K562 (cell line): ENCODE results near the gene DCTD. TPM values are rescaled to one million over a fixed set of nuclear protein-coding genes. Genes with fewer than 3 reads are reported as not detected.

Experiments used
- ATAC-seq: fragments of 200-7000 bp; cut with Tn5 transposase; 3 replicates; pipeline ENCODE4 v1.9.1; 2020; ENCODE audit warnings: moderate library complexity
- BruUV-seq: library from RNA; stranded (reverse); fragments of 400-500 nt; replicated peaks from 2 replicates; lab custom pipeline; 2021; lab: Mats Ljungman, UMichigan
- CTCF ChIA-PET: fragments of 300-600 bp; formaldehyde crosslinking; extraction: SDS; loops from one replicate; lab custom pipeline; 2021; ENCODE audit warnings: low intra/inter-chr PET ratio; lab: Yijun Ruan, JAX
- POLR2A ChIA-PET: fragments of 300-600, 350-650 bp; sonication (Branson Sonifier 250); formaldehyde crosslinking; extraction: SDS; loops from one replicate; lab custom pipeline; 2021; ENCODE audit warnings: antibody characterized with exemption, inconsistent platforms; lab: Yijun Ruan, JAX
- DNase-seq, 4 experiments: peaks; one replicate each; pipeline versions ENCODE4 v3.0.0 to v3.0.0-alpha.2; 2011 to 2018; ENCODE audit warnings: low spot score in 3 of 4, mixed read lengths in 3 of 4; ENCODE audit errors: extremely low read depth in 1 of 4
- FAIRE-seq: peaks from 2 replicates; lab custom pipeline; 2011; peaks lifted over from hg19 to GRCh38; lab: Jason Lieb, UNC
- H2AFZ ChIP-seq: 2 replicates; pipeline ENCODE4 v1.6.0; 2011; ENCODE audit warnings: low read depth, low read length, control low read depth, inconsistent platforms
- H3K27ac ChIP-seq: fragments of 200-600 bp; 3 replicates; pipeline ENCODE4 v1.8.0; 2011; ENCODE audit warnings: low read depth, mild to moderate bottlenecking, control low read depth, inconsistent platforms, low read length, moderate library complexity, mixed read lengths; ENCODE audit errors: extremely low read depth
- H3K27me3 ChIP-seq, 2 experiments: fragments of 300-600 bp in 1 of 2; 2 replicates in 1 of 2; 3 replicates in 1 of 2; pipeline versions ENCODE4 v1.6.0 to v1.8.0; 2011; ENCODE audit warnings: inconsistent platforms in 2 of 2, low read length in 2 of 2, mild to moderate bottlenecking in 1 of 2, mixed read lengths in 1 of 2, moderate library complexity in 1 of 2; ENCODE audit not compliant: control insufficient read depth in 2 of 2, insufficient read depth in 2 of 2
- H3K36me3 ChIP-seq: fragments of 300-600 bp; 3 replicates; pipeline ENCODE4 v1.8.0; 2011; ENCODE audit warnings: mild to moderate bottlenecking, low read length, inconsistent platforms; ENCODE audit not compliant: control insufficient read depth, insufficient read depth
- H3K4me1 ChIP-seq, 2 experiments: fragments of 200-600 bp in 1 of 2; replicated peaks in 1 of 2; 2 replicates in 1 of 2; 3 replicates in 1 of 2; pipeline versions ENCODE4 v1.5.1 to v1.8.0; 2011; ENCODE audit warnings: inconsistent platforms in 2 of 2, low read length in 2 of 2, mild to moderate bottlenecking in 1 of 2, mixed read lengths in 1 of 2, moderate library complexity in 1 of 2; ENCODE audit not compliant: control insufficient read depth in 2 of 2, insufficient read depth in 2 of 2
- H3K4me2 ChIP-seq: 2 replicates; pipeline ENCODE4 v1.6.1; 2011; ENCODE audit warnings: low read length, control low read depth, inconsistent platforms, mixed read lengths; ENCODE audit not compliant: insufficient read depth
- H3K4me3 ChIP-seq: fragments of 200-600 bp; sonication (generic), shearing (Covaris generic); 2 replicates; pipeline ENCODE4 v1.5.1; 2016; ENCODE audit warnings: control low read depth, inconsistent platforms
- H3K79me2 ChIP-seq: fragments of 200-600 bp; 3 replicates; pipeline ENCODE4 v1.8.0; 2011; ENCODE audit warnings: low read length, inconsistent platforms; ENCODE audit not compliant: control insufficient read depth, insufficient read depth
- H3K9ac ChIP-seq, 2 experiments: 2 replicates each; pipeline versions ENCODE4 v1.6.0 to v1.6.1; 2011; ENCODE audit warnings: low read depth in 2 of 2, low read length in 2 of 2, control low read depth in 1 of 2, inconsistent platforms in 1 of 2, mild to moderate bottlenecking in 1 of 2, mixed read lengths in 1 of 2; ENCODE audit not compliant: insufficient read depth in 1 of 2
- H3K9me1 ChIP-seq: one replicate; pipeline ENCODE4 v1.6.0; 2011; ENCODE audit warnings: inconsistent platforms, mild to moderate bottlenecking, low read length, moderate library complexity; ENCODE audit not compliant: control insufficient read depth, insufficient read depth
- H3K9me3 ChIP-seq: replicated peaks from 2 replicates; pipeline ENCODE4 v1.5.1; 2011; ENCODE audit warnings: low read depth, low read length, inconsistent platforms; ENCODE audit not compliant: control insufficient read depth, insufficient read depth
- H4K20me1 ChIP-seq: replicated peaks from 2 replicates; pipeline ENCODE4 v1.6.1; 2011; ENCODE audit warnings: low read length, inconsistent platforms, mixed read lengths; ENCODE audit not compliant: control insufficient read depth, insufficient read depth
- ARNT ChIP-seq, 2 experiments: fragments of 450-650 bp; IDR thresholded peaks; 2 replicates each; pipeline ENCODE4 v1.6.1; 2016; ENCODE audit warnings: mild to moderate bottlenecking in 1 of 2
- DACH1 ChIP-seq: fragments of 450-650 bp; IDR thresholded peaks from 2 replicates; pipeline ENCODE4 v1.6.1; 2018; ENCODE audit not compliant: partially characterized antibody
- GABPA ChIP-seq: fragments of 200-800 bp; sonication (Bioruptor generic); conservative IDR thresholded peaks from 2 replicates; pipeline ENCODE4 v1.6.1; 2016; ENCODE audit warnings: low read depth, missing genetic modification characterization, missing compliant biosample characterization
- HDAC3 ChIP-seq: fragments of 450-650 bp; IDR thresholded peaks from 2 replicates; pipeline ENCODE4 v1.6.1; 2018; ENCODE audit warnings: borderline replicate concordance, mild to moderate bottlenecking, moderate library complexity; ENCODE audit not compliant: partially characterized antibody
- HOXB6 ChIP-seq: fragments of 250-450 bp; sonication (Bioruptor Pico); IDR thresholded peaks from 2 replicates; pipeline ENCODE4 v1.5.1; 2022; ENCODE audit warnings: mild to moderate bottlenecking, borderline replicate concordance
- MED1 ChIP-seq: sonication (generic); formaldehyde crosslinking; IDR thresholded peaks from 2 replicates; pipeline ENCODE4 v1.8.1; 2023; ENCODE audit warnings: missing genetic modification reagents, borderline replicate concordance
- NFXL1 ChIP-seq: fragments of 450-650 bp; formaldehyde crosslinking; IDR thresholded peaks from 2 replicates; pipeline ENCODE4 v1.4.0; 2021; ENCODE audit warnings: mild to moderate bottlenecking
- NR2C2 ChIP-seq, 2 experiments: fragments of 200-800 bp in 1 of 2; sonication (Bioruptor generic) in 1 of 2; sonication (generic) in 1 of 2; formaldehyde crosslinking in 1 of 2; IDR thresholded peaks; 2 replicates each; pipeline versions ENCODE4 v1.6.1 to v1.8.0; 2016 to 2022; ENCODE audit warnings: mild to moderate bottlenecking in 1 of 2, missing compliant biosample characterization in 1 of 2, missing genetic modification characterization in 1 of 2, missing genetic modification reagents in 1 of 2
- TGIF2 ChIP-seq: sonication (generic); formaldehyde crosslinking; IDR thresholded peaks from 2 replicates; pipeline ENCODE4 v1.8.1; 2022; ENCODE audit warnings: mild to moderate bottlenecking, missing genetic modification reagents, moderate library complexity
- WGBS: fragments of 100-300 bp; shearing (Covaris generic); methylation state at CpG from one replicate; pipeline ENCODE4 v1.1.6; 2016; ENCODE audit warnings: low coverage, mixed read lengths; ENCODE audit not compliant: insufficient coverage; ENCODE audit errors: missing lambda C conversion rate; 5-methylcytosine and 5-hydroxymethylcytosine counted together
- in situ Hi-C: fragments of 300-500 bp; cut with MboI; formaldehyde crosslinking; loops from 4 replicates; pipeline ENCODE4 v1.15.0; 2018; ENCODE audit warnings: inconsistent platforms, mixed read lengths
- intact Hi-C: fragments of 100-400 bp; cut with micrococcal nuclease; formaldehyde crosslinking; loops from 2 replicates; pipeline ENCODE4 v1.14.2; 2022
- polyA plus RNA-seq, 8 experiments: library from polyadenylated mRNA; depleted of rRNA in 4 of 8; stranded (reverse) in 5 of 8; unstranded in 3 of 8; fragments of >200 nt; fragmentation: Nextera tagmentation in 2 of 8; fragmentation: Illumina TruSeq in 1 of 8; extraction: Ambion mirVana in 2 of 8; extraction: Trizol in 1 of 8; gene quantifications; 2 replicates each; pipeline versions ENCODE4 v1.2.1 to v1.2.3, GENCODE V29; 2011 to 2014; ENCODE audit warnings: inconsistent platforms in 1 of 8, missing spikeins in 1 of 8
- total RNA-seq, 7 experiments: library from RNA; depleted of rRNA in 6 of 7; stranded (reverse); fragments of >200 nt in 6 of 7; fragmentation: Illumina TruSeq in 2 of 7; extraction: Trizol in 2 of 7; gene quantifications; 2 replicates each; pipeline versions ENCODE4 v1.2.1 to v1.2.3, GENCODE V29; 2011 to 2021; ENCODE audit warnings: low replicate concordance in 1 of 7
- TF ChIP-seq, protein P1 (sequence below): IDR thresholded peaks from 2 replicates; pipeline ENCODE4 v1.6.1; 2012; ENCODE audit warnings: low read depth, low read length, improper control_type of control experiment, borderline replicate concordance
- TF ChIP-seq, protein P2 (sequence below), 3 experiments: fragments of 200-800 bp in 1 of 3; sonication (Bioruptor generic) in 1 of 3; sonication (generic) in 1 of 3; formaldehyde crosslinking in 1 of 3; IDR thresholded peaks; 2 replicates each; pipeline versions ENCODE4 v1.6.1 to v1.8.0; 2016 to 2022; ENCODE audit warnings: mild to moderate bottlenecking in 2 of 3, missing compliant biosample characterization in 2 of 3, missing genetic modification characterization in 2 of 3, missing genetic modification reagents in 1 of 3

DCTD gene
- total and polyA plus RNA-seq, 9 of the 15 experiments (the other 6 are each of a cell fraction or from before 2014, with no cell fraction given) = 38.7 to 114 (median 76.5) TPM

DNA sequence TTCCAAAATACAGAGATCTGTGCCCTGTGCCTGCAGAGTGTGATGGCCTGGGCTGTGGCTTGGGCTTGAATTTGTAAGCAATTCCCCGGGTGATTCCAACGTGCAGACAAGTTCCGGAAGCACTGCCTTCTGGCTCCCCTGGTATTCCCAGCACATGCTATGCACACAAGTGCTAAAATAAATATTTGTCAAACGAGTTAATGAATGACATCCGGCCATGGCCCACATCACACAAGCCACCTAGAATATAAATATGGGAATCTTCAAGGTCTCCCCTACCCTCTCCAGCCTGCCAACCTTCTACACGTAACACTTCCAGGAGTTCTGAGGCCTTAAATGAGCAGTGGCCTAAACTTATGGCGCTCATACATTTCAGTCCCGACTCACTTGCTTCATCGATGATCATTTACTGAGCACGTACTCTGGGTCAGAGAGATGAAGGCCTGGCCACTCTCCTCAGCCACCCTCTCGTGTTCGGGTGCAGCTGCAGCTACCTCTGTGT, 21.3 kb downstream of the DCTD start:
- no peaks in the 10 kb centered on the region for H3K79me2 ChIP-seq
- intact Hi-C loops (no loop called here), in situ Hi-C loops (no loop called here)
- H3K4me1 ChIP-seq = no peaks in the 10 kb centered on the region
- no peaks in the 10 kb centered on the region for H4K20me1 ChIP-seq
- WGBS = 91% methylated on average over 12 of the region's 12 CpGs
- no peak overlapping the region for H2AFZ ChIP-seq
- no peak for TF ChIP-seq NR2C2 (CRISPR knock-in tag; IDR thresholded peaks at IDR 0.05)
- no peak for TF ChIP-seq NR2C2 (tag; IDR thresholded peaks at IDR 0.05)
- no peak for TF ChIP-seq HDAC3
- TF ChIP-seq, all 486 proteins: peak for 0
- peaks cover 90% of the 10 kb centered on the region for H3K36me3 ChIP-seq
- H3K9me3 ChIP-seq = no peaks in the 10 kb centered on the region
- BruUV-seq = no TSS peak
- ATAC-seq (no peak), FAIRE-seq (no peak), DNase-seq (no peak)
- H3K27ac ChIP-seq = no peak overlapping the region
- no peak overlapping the region for H3K4me3 ChIP-seq
- no peak overlapping the region for H3K4me2 ChIP-seq
- no peaks in the 10 kb centered on the region for H3K9me1 ChIP-seq
- no peaks in the 10 kb centered on the region for H3K27me3 ChIP-seq
- POLR2A ChIA-PET = interaction anchor here (0.9 kb wide), 1 partner anchor 16 kb away, joined by 3 read pairs; no protein-coding TSS in a partner anchor
- CTCF ChIA-PET = no interaction called here
- H3K9ac ChIP-seq = no peak overlapping the region

- intact Hi-C loops (no loop called here), in situ Hi-C loops (no loop called here)
- no peak overlapping the region for H3K4me3 ChIP-seq
- ATAC-seq (no peak), DNase-seq (no peak), FAIRE-seq (no peak)
- H3K9me3 ChIP-seq = no peaks in the 10 kb centered on the region
- no peak overlapping the region for H2AFZ ChIP-seq
- WGBS = 94% methylated on average over 17 of the region's 18 CpGs
- no peaks in the 10 kb centered on the region for H3K79me2 ChIP-seq
- POLR2A ChIA-PET = interaction anchor here (0.6 kb wide), 2 partner anchors 638 to 1075 kb away, joined by 3 read pairs; no protein-coding TSS in a partner anchor
- no peaks in the 10 kb centered on the region for H3K27me3 ChIP-seq
- H3K36me3 ChIP-seq = peaks cover 88% of the 10 kb centered on the region
- BruUV-seq = no TSS peak
- H3K27ac ChIP-seq = no peak overlapping the region
- peak overlapping the region in 1 of 2 experiments; percentile 43; a peak in 1 of 4 replicates for H3K9ac ChIP-seq
- no peaks in the 10 kb centered on the region for H4K20me1 ChIP-seq
- CTCF ChIA-PET = no interaction called here
- no peak overlapping the region for H3K4me2 ChIP-seq
- no peaks in the 10 kb centered on the region for H3K9me1 ChIP-seq
- H3K4me1 ChIP-seq = no peaks in the 10 kb centered on the region
- TF ChIP-seq DACH1 = no peak
- no peak for TF ChIP-seq TGIF2
- TF ChIP-seq, protein P1, sequence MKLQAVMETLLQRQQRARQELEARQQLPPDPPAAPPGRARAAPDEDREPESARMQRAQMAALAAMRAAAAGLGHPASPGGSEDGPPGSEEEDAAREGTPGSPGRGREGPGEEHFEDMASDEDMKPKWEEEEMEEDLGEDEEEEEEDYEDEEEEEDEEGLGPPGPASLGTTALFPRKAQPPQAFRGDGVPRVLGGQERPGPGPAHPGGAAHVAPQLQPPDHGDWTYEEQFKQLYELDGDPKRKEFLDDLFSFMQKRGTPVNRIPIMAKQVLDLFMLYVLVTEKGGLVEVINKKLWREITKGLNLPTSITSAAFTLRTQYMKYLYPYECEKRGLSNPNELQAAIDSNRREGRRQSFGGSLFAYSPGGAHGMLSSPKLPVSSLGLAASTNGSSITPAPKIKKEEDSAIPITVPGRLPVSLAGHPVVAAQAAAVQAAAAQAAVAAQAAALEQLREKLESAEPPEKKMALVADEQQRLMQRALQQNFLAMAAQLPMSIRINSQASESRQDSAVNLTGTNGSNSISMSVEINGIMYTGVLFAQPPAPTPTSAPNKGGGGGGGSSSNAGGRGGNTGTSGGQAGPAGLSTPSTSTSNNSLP = no peak
- no peak for TF ChIP-seq MED1 (CRISPR knock-in tag)
- TF ChIP-seq ARNT (IDR thresholded peaks at IDR 0.05) = no peak
- TF ChIP-seq, protein P2, sequence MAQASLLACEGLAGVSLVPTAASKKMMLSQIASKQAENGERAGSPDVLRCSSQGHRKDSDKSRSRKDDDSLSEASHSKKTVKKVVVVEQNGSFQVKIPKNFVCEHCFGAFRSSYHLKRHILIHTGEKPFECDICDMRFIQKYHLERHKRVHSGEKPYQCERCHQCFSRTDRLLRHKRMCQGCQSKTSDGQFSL (CRISPR knock-in tag; IDR thresholded peaks at IDR 0.05) = no peak
- TF ChIP-seq, protein P2 (tag; IDR thresholded peaks at IDR 0.05) = no peak
- no peak for TF ChIP-seq GABPA
- no peak for TF ChIP-seq NFXL1 (CRISPR knock-in tag)
- no peak for TF ChIP-seq HOXB6
Observed at GRCh38 chr4:182894681-182895275, 22.4 kb downstream of the DCTD start.
